ENCODE results near the gene CTNNBIP1.

DNA sequence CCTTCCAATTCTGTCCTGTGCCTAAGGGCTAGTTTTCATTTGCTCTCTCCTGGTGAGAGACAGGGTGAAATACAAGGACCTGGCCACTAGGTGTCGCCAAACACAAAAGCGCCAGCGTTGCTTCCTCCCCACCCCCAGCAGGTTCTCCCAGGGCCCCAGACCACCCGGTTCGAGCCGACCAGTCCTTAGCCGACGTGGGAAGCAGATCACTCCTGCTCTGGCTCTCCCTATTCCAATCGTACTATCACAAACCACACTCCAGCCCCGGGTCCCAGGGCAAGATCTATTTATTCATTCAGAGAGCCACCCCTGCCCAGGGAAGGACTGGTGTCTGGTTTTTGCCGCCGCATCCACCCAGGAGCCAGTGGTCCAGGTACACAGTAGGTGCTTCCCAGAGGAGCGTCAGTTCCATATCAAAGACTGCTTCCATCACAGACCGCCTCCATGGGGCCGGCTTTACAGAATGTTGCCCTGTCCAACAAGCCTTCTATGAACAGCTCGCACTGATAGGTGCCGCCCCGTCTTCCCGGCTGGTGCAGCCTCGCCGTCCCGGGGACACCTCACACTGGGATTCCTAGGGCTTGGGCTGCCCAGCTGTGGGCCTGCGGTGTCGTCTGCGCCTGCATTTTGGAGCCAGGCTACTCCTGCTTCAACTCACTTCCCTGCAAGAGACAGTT lies 35.0 kb downstream of the CTNNBIP1 start:
- TF ChIP-seq POLR2AphosphoS5 (IDR thresholded peaks at IDR 0.05; ENCODE audit: low read depth, low read length): no peak
- TF ChIP-seq POLR2A (IDR thresholded peaks at IDR 0.05; ENCODE audit: low read depth, low read length): no peak
